Progenitor cell of endocrine pancreas (in vitro differentiated cells): ENCODE measurements around the gene SLC13A1. TPM values are rescaled to one million over a fixed set of nuclear protein-coding genes. Genes with fewer than 3 reads are reported as not detected.
"Not testable (repeated sequence)": the region's sequence is repeated elsewhere in the genome, so short reads cannot be mapped to it uniquely, and the experiment has no call there.

Source experiments
- DNase-seq: peaks from one replicate; pipeline ENCODE4 v3.0.0; 2021; ENCODE audit warnings: low spot score; ENCODE audit not compliant: unreplicated experiment
- H3K27ac Mint-ChIP-seq: 2 replicates; pipeline ENCODE4 v1.8.0; 2021; ENCODE audit warnings: mild to moderate bottlenecking, moderate library complexity, mixed read lengths
- H3K27me3 Mint-ChIP-seq: 2 replicates; pipeline ENCODE4 v1.8.0; 2021; ENCODE audit warnings: mixed read lengths
- H3K36me3 Mint-ChIP-seq: 2 replicates; pipeline ENCODE4 v1.8.0; 2022; ENCODE audit warnings: mixed read lengths; ENCODE audit not compliant: insufficient read depth
- H3K4me1 Mint-ChIP-seq: 2 replicates; pipeline ENCODE4 v1.8.0; 2021; ENCODE audit warnings: low read depth, mixed read lengths
- H3K4me3 Mint-ChIP-seq: 2 replicates; pipeline ENCODE4 v1.8.0; 2021; ENCODE audit warnings: low read depth, mild to moderate bottlenecking, moderate library complexity, mixed read lengths
- H3K9me3 Mint-ChIP-seq: 2 replicates; pipeline ENCODE4 v1.8.0; 2021; ENCODE audit warnings: low read depth, mixed read lengths
- total RNA-seq: library from RNA; stranded (reverse); gene quantifications from 2 replicates; pipeline ENCODE4 v1.2.1, GENCODE V29; 2021
- TF ChIP-seq, protein P1 (sequence below): fragments of 200-600 bp; sonication (generic); IDR thresholded peaks from one replicate; pipeline ENCODE4 v1.5.0; 2021; ENCODE audit warnings: antibody characterized with exemption, mild to moderate bottlenecking; ENCODE audit not compliant: unreplicated experiment

Gene SLC13A1
- total RNA-seq, 1 donor from 2014 or later, result not detected

DNA sequence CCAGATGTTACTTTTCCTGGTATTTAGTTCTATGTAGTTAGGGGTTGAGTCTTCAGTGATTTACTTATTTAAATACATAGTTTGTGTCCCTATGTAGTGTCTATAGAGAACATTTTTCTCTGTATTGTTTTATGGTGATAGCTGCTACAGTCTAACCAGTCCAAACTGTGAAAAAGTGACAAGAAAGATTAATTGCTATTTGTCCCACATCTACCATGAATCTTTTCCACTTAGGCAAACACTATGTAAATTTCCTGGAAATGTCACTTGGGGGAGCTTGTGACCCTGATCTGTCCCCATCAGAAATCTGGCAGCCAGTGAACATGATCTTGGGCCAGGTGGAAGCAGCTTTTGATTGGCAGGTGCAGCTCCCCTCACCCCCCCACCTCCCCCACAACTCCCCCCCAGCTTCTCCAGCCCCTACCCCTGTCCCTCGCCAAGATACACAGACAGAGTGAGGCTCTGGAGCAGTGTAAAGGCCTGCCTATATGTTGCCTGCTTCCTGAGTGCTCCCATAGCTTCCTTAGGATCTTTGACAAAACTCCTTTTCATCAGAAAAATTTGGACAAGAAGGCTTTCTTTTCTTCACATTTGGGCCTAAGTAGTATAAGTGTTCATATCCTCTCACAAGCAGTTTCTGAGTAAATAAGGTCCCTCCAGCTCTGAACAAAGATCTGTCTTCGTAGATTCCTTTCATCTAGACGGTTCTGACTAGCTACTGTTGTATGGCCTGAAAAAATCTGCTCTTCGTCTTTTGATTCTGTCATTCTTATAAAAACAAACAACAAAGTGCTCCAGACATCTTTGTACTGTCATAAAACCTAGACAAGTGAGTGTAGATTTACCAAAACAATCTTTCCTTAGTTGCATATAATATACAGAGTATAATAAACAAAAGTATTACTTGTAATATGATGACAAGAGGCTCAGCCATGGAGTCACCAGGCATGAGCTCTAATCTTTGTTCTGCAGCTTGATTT lies 31.5 kb upstream of the SLC13A1 start:
- no peaks in the 10 kb centered on the region for H3K4me1 Mint-ChIP-seq

GRCh38 chr7:123230603-123231002 lies 30.8 kb upstream of the SLC13A1 start:
- Mint-ChIP-seq H3K4me1 (no peaks in the 10 kb centered on the region), H3K9me3 (peaks cover 6% of the 10 kb centered on the region), H3K4me3 (no peak overlapping the region), H3K27me3 (no peaks in the 10 kb centered on the region), H3K36me3 (no peaks in the 10 kb centered on the region), H3K27ac (no peak overlapping the region)
- no peak for DNase-seq
- TF ChIP-seq, protein P1, sequence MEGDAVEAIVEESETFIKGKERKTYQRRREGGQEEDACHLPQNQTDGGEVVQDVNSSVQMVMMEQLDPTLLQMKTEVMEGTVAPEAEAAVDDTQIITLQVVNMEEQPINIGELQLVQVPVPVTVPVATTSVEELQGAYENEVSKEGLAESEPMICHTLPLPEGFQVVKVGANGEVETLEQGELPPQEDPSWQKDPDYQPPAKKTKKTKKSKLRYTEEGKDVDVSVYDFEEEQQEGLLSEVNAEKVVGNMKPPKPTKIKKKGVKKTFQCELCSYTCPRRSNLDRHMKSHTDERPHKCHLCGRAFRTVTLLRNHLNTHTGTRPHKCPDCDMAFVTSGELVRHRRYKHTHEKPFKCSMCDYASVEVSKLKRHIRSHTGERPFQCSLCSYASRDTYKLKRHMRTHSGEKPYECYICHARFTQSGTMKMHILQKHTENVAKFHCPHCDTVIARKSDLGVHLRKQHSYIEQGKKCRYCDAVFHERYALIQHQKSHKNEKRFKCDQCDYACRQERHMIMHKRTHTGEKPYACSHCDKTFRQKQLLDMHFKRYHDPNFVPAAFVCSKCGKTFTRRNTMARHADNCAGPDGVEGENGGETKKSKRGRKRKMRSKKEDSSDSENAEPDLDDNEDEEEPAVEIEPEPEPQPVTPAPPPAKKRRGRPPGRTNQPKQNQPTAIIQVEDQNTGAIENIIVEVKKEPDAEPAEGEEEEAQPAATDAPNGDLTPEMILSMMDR, result no peak

More for the DNA sequence above, 31.5 kb upstream of the SLC13A1 start:
- no peaks in the 10 kb centered on the region for H3K36me3 Mint-ChIP-seq
- H3K9me3 Mint-ChIP-seq, result peaks cover 6% of the 10 kb centered on the region
- DNase-seq, result no peak
- TF ChIP-seq, protein P1, result no peak
- H3K27me3 Mint-ChIP-seq, result no peaks in the 10 kb centered on the region
- H3K4me3 Mint-ChIP-seq, result no peak overlapping the region
- H3K27ac Mint-ChIP-seq, result no peak overlapping the region

GRCh38 chr7:123230147-123230546 lies 30.4 kb upstream of the SLC13A1 start:
- no peak for DNase-seq
- no peak overlapping the region for H3K4me3 Mint-ChIP-seq
- TF ChIP-seq, protein P1, result no peak

DNA sequence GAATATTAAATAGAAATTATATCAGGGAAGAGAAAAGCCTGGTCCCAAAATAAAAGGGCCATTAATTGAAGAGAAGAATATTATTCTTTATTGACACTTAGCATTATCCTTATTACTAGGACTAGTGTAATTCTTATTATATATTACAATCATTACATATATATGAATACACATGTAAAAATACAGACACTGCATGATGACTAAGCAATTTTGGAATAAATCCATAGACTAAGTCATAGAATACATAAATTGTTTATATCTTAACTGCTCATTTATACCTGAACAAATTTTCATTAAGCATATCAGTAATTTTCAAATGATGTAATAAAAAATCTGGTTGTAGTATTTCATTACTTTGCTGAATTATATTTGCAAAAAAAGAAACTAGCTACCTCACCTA lies 29.7 kb upstream of the SLC13A1 start:
- TF ChIP-seq, protein P1, result no peak
- H3K9me3 Mint-ChIP-seq, result peaks cover 6% of the 10 kb centered on the region
- no peaks in the 10 kb centered on the region for H3K36me3 Mint-ChIP-seq
- no peak for DNase-seq
- no peak overlapping the region for H3K4me3 Mint-ChIP-seq
- H3K27me3 Mint-ChIP-seq, result no peaks in the 10 kb centered on the region
- no peak overlapping the region for H3K27ac Mint-ChIP-seq
- H3K4me1 Mint-ChIP-seq, result no peaks in the 10 kb centered on the region

More at GRCh38 chr7:123230147-123230546, 30.4 kb upstream of the SLC13A1 start:
- no peaks in the 10 kb centered on the region for H3K36me3 Mint-ChIP-seq
- no peaks in the 10 kb centered on the region for H3K4me1 Mint-ChIP-seq
- no peaks in the 10 kb centered on the region for H3K27me3 Mint-ChIP-seq
- peaks cover 6% of the 10 kb centered on the region for H3K9me3 Mint-ChIP-seq
- H3K27ac Mint-ChIP-seq, result no peak overlapping the region

- not testable (repeated sequence) for DNase-seq, H3K4me3 Mint-ChIP-seq, H3K36me3 Mint-ChIP-seq
These were observed 27.9 kb upstream of the SLC13A1 start for GRCh38 chr7:123227666-123228065.

More at GRCh38 chr7:123227666-123228065, 27.9 kb upstream of the SLC13A1 start:
- H3K27ac Mint-ChIP-seq, H3K27me3 Mint-ChIP-seq, H3K4me1 Mint-ChIP-seq, H3K9me3 Mint-ChIP-seq: not testable (repeated sequence)
